Breast epithelium (tissue), 3 donors: Measurements from ENCODE around the gene RTN1.

Experiments
- CTCF ChIP-seq, 3 donors: fragments of 450-650 bp; IDR thresholded peaks; one replicate each; pipeline ENCODE4 v1.5.1; 2016 to 2017; ENCODE audit warnings: antibody characterized with exemption in 3 of 3, mild to moderate bottlenecking in 3 of 3, moderate library complexity in 3 of 3
- POLR2A ChIP-seq: fragments of 450-650 bp; IDR thresholded peaks from one replicate; pipeline ENCODE4 v1.6.1; 2016; ENCODE audit warnings: antibody characterized with exemption, mild to moderate bottlenecking, moderate library complexity
- POLR2AphosphoS5 ChIP-seq, 3 donors: sonication (generic); formaldehyde crosslinking; IDR thresholded peaks; one replicate each; pipeline ENCODE4 v1.6.1; 2017; ENCODE audit warnings: antibody characterized with exemption in 3 of 3

- TF ChIP-seq CTCF (IDR thresholded peaks at IDR 0.05) (no peak), POLR2A (no peak), POLR2AphosphoS5 (IDR thresholded peaks at IDR 0.05) (no peak)
Observed at GRCh38 chr14:59711080-59711479, 159.5 kb downstream of the RTN1 start.
